ENCODE data around the gene PCDH9.
"Not testable (repeated sequence)": the region's sequence is repeated elsewhere in the genome, so short reads cannot be mapped to it uniquely, and the experiment has no call there.

The PCDH9 gene

GRCh38 chr13:66829803-66830202 lies 400.3 kb downstream of the PCDH9 start:
- peak; percentile 43 for FAIRE-seq

DNA sequence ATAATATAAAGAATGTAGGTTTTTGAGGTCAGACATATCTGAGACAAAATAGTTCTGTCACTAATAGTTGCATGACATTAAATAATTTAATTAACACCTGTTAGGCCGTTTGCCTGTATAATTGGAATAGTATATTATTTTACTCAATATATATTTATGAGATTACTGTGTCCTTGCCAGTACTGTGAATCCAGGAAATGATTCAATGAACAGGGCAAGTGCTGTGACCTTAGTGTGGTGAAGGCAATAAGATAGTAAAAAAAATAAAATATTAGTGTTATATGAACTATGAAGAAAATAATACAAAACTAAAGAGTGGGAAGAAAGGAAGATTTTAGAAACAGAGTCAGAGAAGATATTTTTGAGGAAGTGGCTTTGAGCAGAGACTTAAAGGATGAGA lies 403.7 kb downstream of the PCDH9 start:
- FAIRE-seq: no peak

GRCh38 chr13:66821551-66821950 lies 408.6 kb downstream of the PCDH9 start:
- FAIRE-seq: no peak

DNA sequence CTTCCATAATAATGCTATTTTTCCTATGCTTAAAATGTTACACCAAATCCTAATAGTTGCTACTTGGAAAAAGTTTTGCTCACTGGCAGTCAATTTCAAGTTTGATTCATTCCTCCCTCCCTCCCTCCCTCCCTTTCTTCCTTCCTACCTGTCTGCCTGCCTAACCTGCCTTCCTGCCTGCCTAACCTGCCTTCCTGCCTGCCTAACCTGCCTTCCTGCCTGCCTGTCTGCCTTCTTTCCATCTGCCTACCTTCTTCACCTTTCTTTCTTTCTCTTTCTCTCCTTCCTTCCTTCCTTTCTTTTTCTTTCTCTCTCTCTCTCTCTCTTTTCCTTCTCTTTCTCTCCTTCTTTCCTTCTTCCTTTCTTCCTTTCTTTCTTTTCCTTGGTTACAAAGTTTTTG lies 418.7 kb downstream of the PCDH9 start:
- no peak for FAIRE-seq

GRCh38 chr13:66809485-66809884 lies 420.7 kb downstream of the PCDH9 start:
- no peak for FAIRE-seq

DNA sequence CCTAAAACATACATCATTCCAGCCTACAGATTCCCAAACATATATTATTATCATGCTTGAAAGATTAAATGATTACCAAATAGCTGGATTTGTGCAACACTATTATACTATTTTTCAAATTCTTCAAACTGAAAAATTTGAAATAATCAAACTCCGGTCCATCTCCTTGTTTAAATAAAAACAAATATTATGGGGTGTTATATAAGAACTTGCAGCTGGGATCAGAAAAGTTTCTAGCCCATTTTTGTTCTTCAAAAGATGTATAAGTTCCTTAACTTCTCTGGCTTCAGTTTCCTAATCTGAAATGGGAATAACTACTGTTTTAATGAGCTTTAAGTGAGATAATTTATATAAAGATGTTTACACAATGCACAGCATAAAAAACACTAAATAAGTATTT lies 422.9 kb downstream of the PCDH9 start:
- FAIRE-seq: no peak

GRCh38 chr13:66805657-66806056 lies 424.5 kb downstream of the PCDH9 start:
- no peak for FAIRE-seq

DNA sequence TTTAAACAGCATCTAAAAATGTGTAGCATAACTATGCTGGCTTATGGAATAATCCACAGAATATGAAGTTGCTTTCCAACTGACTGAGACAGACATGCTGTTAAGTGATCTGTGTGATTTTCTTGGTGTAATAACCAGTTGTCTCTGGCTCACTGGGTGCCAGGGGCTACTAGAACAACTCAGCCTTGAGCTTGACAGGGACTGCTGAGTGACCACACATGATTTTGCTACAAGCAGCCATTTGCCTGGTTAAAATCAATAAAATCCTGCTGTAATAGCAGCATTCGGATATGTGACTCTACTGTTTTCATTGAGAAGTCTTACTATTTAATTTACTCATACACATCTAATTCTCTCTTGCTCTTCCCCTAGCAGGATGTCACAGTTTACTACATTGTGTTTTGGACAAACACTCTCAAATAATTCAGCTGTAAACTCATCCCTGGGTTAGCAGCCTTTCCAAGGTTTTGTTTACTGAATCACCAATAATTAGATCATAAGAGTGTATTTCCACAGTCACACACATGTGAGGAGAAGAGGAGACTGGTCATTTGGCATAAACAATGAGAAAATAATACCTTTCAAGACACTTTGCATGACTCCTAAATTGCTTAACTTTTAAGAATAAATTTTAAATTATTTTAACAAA lies 426.2 kb downstream of the PCDH9 start:
- no peak for FAIRE-seq

GRCh38 chr13:66803013-66803807 lies 426.9 kb downstream of the PCDH9 start:
- FAIRE-seq: no peak

- FAIRE-seq: no peak
Measured at GRCh38 chr13:66795636-66796035, 434.5 kb downstream of the PCDH9 start.

DNA sequence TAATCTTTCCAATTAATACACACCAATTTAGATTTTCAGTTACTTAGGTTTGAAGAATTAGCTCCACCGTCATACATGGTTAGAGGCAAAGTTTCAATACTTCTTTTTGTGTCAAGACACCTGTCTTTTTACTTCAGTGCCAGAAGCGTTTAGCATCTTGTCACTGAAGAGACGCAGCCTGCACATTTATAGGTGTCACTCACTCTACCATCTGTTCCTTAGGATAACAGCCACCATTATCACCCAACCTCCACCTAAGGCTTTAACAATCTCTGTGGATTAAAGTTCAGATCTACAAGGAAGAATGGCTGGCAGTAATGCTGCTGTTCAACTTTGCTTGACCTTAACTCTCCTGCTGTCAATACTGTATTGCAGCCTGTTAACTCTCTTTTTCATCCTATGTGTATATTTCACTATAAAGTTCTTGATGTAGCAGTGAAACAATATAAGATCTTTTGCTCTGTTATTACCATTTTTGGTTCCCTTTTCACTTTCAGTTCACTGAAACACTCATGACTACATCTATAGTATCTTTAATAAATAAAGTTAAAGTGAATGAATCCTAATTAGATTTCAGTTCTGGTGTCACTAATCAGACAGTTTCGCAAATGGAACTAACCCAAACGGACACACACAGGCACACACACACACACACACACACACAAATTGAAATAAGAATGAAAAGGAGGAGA lies 435.6 kb downstream of the PCDH9 start:
- no peak for FAIRE-seq

DNA sequence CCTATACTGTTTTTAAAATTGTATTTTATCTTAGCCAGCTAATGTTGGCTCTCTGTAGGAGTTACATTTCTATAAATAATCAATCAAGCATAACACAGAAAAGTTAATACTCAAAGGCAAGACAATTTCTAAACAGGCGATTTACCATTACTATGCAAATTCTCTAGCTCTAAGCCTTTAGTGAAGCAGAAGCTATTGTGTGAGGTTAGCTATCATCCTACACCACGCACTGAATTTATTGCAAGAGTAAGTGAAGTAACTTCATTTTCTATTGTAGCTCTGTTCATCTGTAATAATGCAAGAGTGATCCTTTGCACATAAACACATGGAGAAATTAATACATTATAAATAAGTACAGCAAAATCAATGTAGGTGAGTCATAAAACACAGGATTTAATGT lies 439.3 kb downstream of the PCDH9 start:
- no peak for FAIRE-seq

DNA sequence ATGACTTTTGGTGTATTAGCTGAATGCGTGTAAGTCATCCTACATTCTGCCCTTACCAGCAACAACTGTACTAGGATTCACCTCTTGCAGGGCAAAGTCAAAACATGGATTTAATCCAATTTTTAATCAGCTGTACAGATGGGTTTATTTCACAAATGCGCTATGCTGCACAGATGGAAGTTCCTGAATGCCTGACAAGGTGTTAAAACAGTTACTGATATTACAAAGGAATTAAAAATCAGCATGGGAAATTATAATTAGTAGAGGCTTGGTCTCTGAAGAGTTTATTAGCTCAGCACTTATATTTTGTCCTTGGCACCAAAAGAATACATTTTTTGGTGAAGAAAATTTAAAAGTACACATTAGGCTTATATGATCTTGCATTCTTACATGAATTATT lies 448.9 kb downstream of the PCDH9 start:
- no peak for FAIRE-seq

GRCh38 chr13:66780814-66781213 lies 449.3 kb downstream of the PCDH9 start:
- FAIRE-seq: no peak

- no peak for FAIRE-seq
Measured at GRCh38 chr13:66778461-66778860, 451.7 kb downstream of the PCDH9 start.

- no peak for FAIRE-seq
Measured at GRCh38 chr13:66775196-66775595, 454.9 kb downstream of the PCDH9 start.

- no peak for FAIRE-seq
Measured at GRCh38 chr13:66774046-66774445, 456.1 kb downstream of the PCDH9 start.

GRCh38 chr13:66765559-66765958 lies 464.6 kb downstream of the PCDH9 start:
- no peak for FAIRE-seq

DNA sequence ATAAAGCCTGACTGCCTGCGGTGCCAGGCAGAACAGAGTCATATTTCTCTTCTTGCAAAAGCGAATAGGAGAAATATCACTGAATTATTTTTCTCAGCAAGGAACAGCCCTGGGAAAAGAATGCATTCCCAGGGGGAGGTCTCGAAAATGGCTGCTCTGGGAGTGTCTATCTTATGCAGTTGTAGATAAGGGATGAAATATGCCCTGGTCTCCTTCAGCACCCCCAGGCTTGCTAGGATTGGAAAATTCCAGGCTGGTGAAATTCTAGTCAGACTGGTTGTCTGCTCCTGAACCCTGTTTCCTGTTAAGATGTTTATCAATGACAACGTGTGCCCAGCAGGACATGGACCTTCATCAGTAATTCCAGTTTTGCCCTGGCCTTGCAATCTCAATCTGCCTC lies 469.5 kb downstream of the PCDH9 start:
- not testable (repeated sequence) for FAIRE-seq

GRCh38 chr13:66759919-66760318 lies 470.2 kb downstream of the PCDH9 start:
- no peak for FAIRE-seq

DNA sequence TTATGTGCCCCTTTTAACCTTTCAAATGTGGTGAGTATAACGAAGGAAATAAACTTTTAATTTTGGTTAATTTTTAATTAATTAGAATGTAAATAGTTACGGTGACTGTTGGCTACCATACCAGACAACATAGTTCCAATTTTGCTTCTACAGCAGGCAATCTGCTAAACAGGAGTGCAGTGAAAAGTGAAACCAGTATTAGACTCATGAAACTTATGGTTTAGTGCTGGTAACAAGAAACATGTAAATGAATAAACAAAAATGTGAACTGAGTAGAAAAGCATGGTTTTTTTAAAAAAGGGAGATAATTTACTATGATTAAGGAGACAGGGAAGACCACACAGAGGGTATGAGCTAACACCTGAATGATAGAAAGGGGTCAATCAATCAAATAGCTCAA lies 478.4 kb downstream of the PCDH9 start:
- FAIRE-seq: no peak

DNA sequence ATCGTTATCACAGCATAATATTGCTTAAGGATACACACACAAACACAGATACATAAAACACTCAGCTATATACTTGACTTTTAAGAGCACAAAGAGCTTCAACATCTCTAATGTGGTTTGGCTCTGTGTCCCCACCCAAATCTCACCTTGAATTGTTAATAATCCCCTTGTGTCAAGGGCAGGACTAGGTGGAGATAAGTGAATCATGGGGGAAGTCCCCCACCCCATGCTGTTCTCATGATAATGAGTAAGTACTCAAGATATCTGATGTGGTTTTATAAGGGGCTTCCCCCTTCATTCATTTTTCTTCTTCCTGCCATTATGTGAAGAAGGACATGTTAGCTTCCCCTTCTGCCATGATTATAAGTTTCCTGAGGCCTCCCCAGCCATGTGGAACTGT lies 481.4 kb downstream of the PCDH9 start:
- FAIRE-seq: no peak

GRCh38 chr13:66745307-66745706 lies 484.8 kb downstream of the PCDH9 start:
- no peak for FAIRE-seq

- no peak for FAIRE-seq
Measured at GRCh38 chr13:66723576-66723975, 506.6 kb downstream of the PCDH9 start.
